Activated T-cell treated with anti-CD3 and anti-CD28 coated beads for 1 hour (primary cell): Measurements from ENCODE around the gene SLC25A44.
"Not testable (repeated sequence)": the region's sequence is repeated elsewhere in the genome, so short reads cannot be mapped to it uniquely, and the experiment has no call there.

Experiments used
- DNase-seq: peaks from one replicate; pipeline ENCODE4 v3.0.0-alpha.2; 2020; ENCODE audit warnings: low read depth

SLC25A44 gene

GRCh38 chr1:156204686-156205085 lies 10.8 kb downstream of the SLC25A44 start:
- no peak for DNase-seq

GRCh38 chr1:156211243-156211642 lies 17.3 kb downstream of the SLC25A44 start:
- DNase-seq = no peak

GRCh38 chr1:156212130-156212529 lies 18.2 kb downstream of the SLC25A44 start:
- DNase-seq = no peak

- peak; percentile 93 for DNase-seq
These were observed 19.1 kb downstream of the SLC25A44 start, which contains the start of gene PMF1 for GRCh38 chr1:156212833-156213643. Gene PMF1, plus strand, starts transcription at chr1:156213007. Its CDS starts 9 bp downstream, at chr1:156213016.

- no peak for DNase-seq
These were observed 19.7 kb downstream of the SLC25A44 start for GRCh38 chr1:156213644-156213966.

GRCh38 chr1:156214024-156214748 lies 20.3 kb downstream of the SLC25A44 start:
- no peak for DNase-seq

GRCh38 chr1:156216361-156217086 lies 22.6 kb downstream of the SLC25A44 start:
- DNase-seq = not testable (repeated sequence)

- DNase-seq = no peak
These were observed 24.0 kb downstream of the SLC25A44 start for GRCh38 chr1:156217871-156218270.

- DNase-seq = no peak
These were observed 26.3 kb downstream of the SLC25A44 start for GRCh38 chr1:156220226-156220625.

- no peak for DNase-seq
These were observed 28.2 kb downstream of the SLC25A44 start for GRCh38 chr1:156221986-156222692.

GRCh38 chr1:156225677-156226014 lies 31.7 kb downstream of the SLC25A44 start:
- no peak for DNase-seq

- DNase-seq = no peak
These were observed 32.2 kb downstream of the SLC25A44 start for GRCh38 chr1:156226116-156226538.

- no peak for DNase-seq
These were observed 32.9 kb downstream of the SLC25A44 start for GRCh38 chr1:156226782-156227181.

GRCh38 chr1:156228501-156228900 lies 34.6 kb downstream of the SLC25A44 start:
- DNase-seq = no peak

- DNase-seq = no peak
These were observed 36.0 kb downstream of the SLC25A44 start for GRCh38 chr1:156229809-156230472.

- DNase-seq = no peak
These were observed 36.6 kb downstream of the SLC25A44 start for GRCh38 chr1:156230473-156230837.

GRCh38 chr1:156232201-156232894 lies 38.4 kb downstream of the SLC25A44 start:
- no peak for DNase-seq

- no peak for DNase-seq
These were observed 39.7 kb downstream of the SLC25A44 start for GRCh38 chr1:156233426-156234127.

GRCh38 chr1:156236164-156236563 lies 42.3 kb downstream of the SLC25A44 start:
- DNase-seq = no peak

GRCh38 chr1:156238248-156238647 lies 44.3 kb downstream of the SLC25A44 start:
- DNase-seq = no peak
